ENCODE results near the gene INMT. TPM values are rescaled to one million over a fixed set of nuclear protein-coding genes. Genes with fewer than 3 reads are reported as not detected.
A peak's percentile ranks its signal among the peaks of the same experiment; 100 is the strongest.
"Not testable (repeated sequence)": the region's sequence is repeated elsewhere in the genome, so short reads cannot be mapped to it uniquely, and the experiment has no call there.

INMT gene
- total and polyA plus RNA-seq, 2 experiments from 2014 or later = 0.98 to 4.9 TPM

- TF ChIP-seq CTCF (IDR thresholded peaks at IDR 0.05; ENCODE audit: low read depth, low read length) = no peak
- peak in 1 of 2 donors; percentile 61 for DNase-seq (ENCODE audit: low read depth in 1 of 2, low spot score in 1 of 2)
- Histone ChIP-seq H3K36me3 (no peaks in the 10 kb centered on the region), H3K27me3 (no peaks in the 10 kb centered on the region), H3K9me3 (ENCODE audit: low read depth) (no peaks in the 10 kb centered on the region), H3K4me1 (ENCODE audit: low read depth) (peaks cover 22% of the 10 kb centered on the region), H3K27ac (peak overlapping the region; percentile 62), H3K4me3 (no peak overlapping the region)
These were observed 42.4 kb upstream of the INMT start for GRCh38 chr7:30709549-30709948.

- H3K27ac ChIP-seq = no peak overlapping the region
- no peaks in the 10 kb centered on the region for H3K9me3 ChIP-seq (ENCODE audit: low read depth)
- H3K4me3 ChIP-seq = no peak overlapping the region
- H3K4me1 ChIP-seq (ENCODE audit: low read depth) = peaks cover 22% of the 10 kb centered on the region
- H3K36me3 ChIP-seq = no peaks in the 10 kb centered on the region
- DNase-seq (ENCODE audit: low read depth in 1 of 2, low spot score in 1 of 2) = peak in 1 of 2 donors; percentile 13
- H3K27me3 ChIP-seq = no peaks in the 10 kb centered on the region
- TF ChIP-seq CTCF (IDR thresholded peaks at IDR 0.05; ENCODE audit: low read depth, low read length) = no peak
These were observed 41.3 kb upstream of the INMT start for GRCh38 chr7:30710669-30711068.

GRCh38 chr7:30713392-30713791, 38.5 kb upstream of the INMT start:
- DNase-seq (ENCODE audit: low read depth in 1 of 2, low spot score in 1 of 2) = peak in 1 of 2 donors; percentile 55
- H3K4me3 ChIP-seq = no peak overlapping the region
- no peak overlapping the region for H3K27ac ChIP-seq
- peaks cover 16% of the 10 kb centered on the region for H3K4me1 ChIP-seq (ENCODE audit: low read depth)
- H3K36me3 ChIP-seq = no peaks in the 10 kb centered on the region
- H3K27me3 ChIP-seq = no peaks in the 10 kb centered on the region
- H3K9me3 ChIP-seq (ENCODE audit: low read depth) = no peaks in the 10 kb centered on the region
- TF ChIP-seq CTCF (IDR thresholded peaks at IDR 0.05; ENCODE audit: low read depth, low read length) = no peak

GRCh38 chr7:30714129-30714528, 37.8 kb upstream of the INMT start:
- H3K27ac ChIP-seq = no peak overlapping the region
- H3K27me3 ChIP-seq = no peaks in the 10 kb centered on the region
- DNase-seq (ENCODE audit: low read depth in 1 of 2, low spot score in 1 of 2) = no peak
- H3K9me3 ChIP-seq (ENCODE audit: low read depth) = no peaks in the 10 kb centered on the region
- H3K36me3 ChIP-seq = no peaks in the 10 kb centered on the region
- TF ChIP-seq CTCF (IDR thresholded peaks at IDR 0.05; ENCODE audit: low read depth, low read length) = no peak
- H3K4me1 ChIP-seq (ENCODE audit: low read depth) = peaks cover 9% of the 10 kb centered on the region
- H3K4me3 ChIP-seq = no peak overlapping the region

GRCh38 chr7:30717181-30717580, 34.8 kb upstream of the INMT start:
- Histone ChIP-seq H3K27ac (no peak overlapping the region), H3K36me3 (no peaks in the 10 kb centered on the region), H3K4me1 (ENCODE audit: low read depth) (no peaks in the 10 kb centered on the region), H3K9me3 (ENCODE audit: low read depth) (no peaks in the 10 kb centered on the region), H3K27me3 (no peaks in the 10 kb centered on the region), H3K4me3 (no peak overlapping the region)
- TF ChIP-seq CTCF (IDR thresholded peaks at IDR 0.05; ENCODE audit: low read depth, low read length) = no peak
- DNase-seq (ENCODE audit: low read depth in 1 of 2, low spot score in 1 of 2) = peak in 1 of 2 donors; percentile 12

GRCh38 chr7:30719434-30719833, 32.5 kb upstream of the INMT start:
- not testable (repeated sequence) for H3K4me3 ChIP-seq; H3K9me3 ChIP-seq (ENCODE audit: low read depth); H3K27me3 ChIP-seq; H3K36me3 ChIP-seq; DNase-seq (ENCODE audit: low read depth in 1 of 2, low spot score in 1 of 2); H3K27ac ChIP-seq; H3K4me1 ChIP-seq (ENCODE audit: low read depth)

Data from cardiac muscle cell (in vitro differentiated cells and primary cell).